HL-60 (cell line): ENCODE measurements around the gene ARHGEF17.
A peak's percentile ranks its signal among the peaks of the same experiment; 100 is the strongest.

Source experiments
- DNase-seq, 2 experiments: peaks; one replicate each; pipeline ENCODE4 v3.0.0-alpha.2; 2010 to 2020; ENCODE audit warnings: low read depth in 1 of 2, low spot score in 1 of 2
- H3K27ac ChIP-seq: fragments of 250-450 bp; sonication (Bioruptor Pico); replicated peaks from 2 replicates; pipeline ENCODE4 v1.5.1; 2020; ENCODE audit warnings: mild to moderate bottlenecking, moderate library complexity
- H3K27me3 ChIP-seq: fragments of 250-450 bp; sonication (Bioruptor Pico); 2 replicates; pipeline ENCODE4 v1.5.1; 2021; ENCODE audit warnings: mild to moderate bottlenecking, moderate library complexity; ENCODE audit not compliant: insufficient read depth, poor library complexity, severe bottlenecking
- H3K4me3 ChIP-seq: replicated peaks from 2 replicates; pipeline ENCODE4 v1.5.1; 2011; ENCODE audit warnings: mild to moderate bottlenecking, control low read depth, low read length; ENCODE audit not compliant: insufficient read depth
- GABPA ChIP-seq: IDR thresholded peaks from 2 replicates; pipeline ENCODE4 v1.6.1; 2012; ENCODE audit warnings: low read depth
- POLR2AphosphoS5 ChIP-seq: IDR thresholded peaks from 2 replicates; pipeline ENCODE4 v1.6.1; 2012; ENCODE audit warnings: low read depth
- REST ChIP-seq: IDR thresholded peaks from 2 replicates; pipeline ENCODE4 v1.6.1; 2012; ENCODE audit warnings: low read depth; ENCODE audit not compliant: insufficient replicate concordance
- SPI1 ChIP-seq: IDR thresholded peaks from 2 replicates; pipeline ENCODE4 v1.6.1; 2012; ENCODE audit warnings: low read depth, mild to moderate bottlenecking, borderline replicate concordance
- long read RNA-seq: library from polyadenylated mRNA; unstranded; transcript quantifications from one replicate; pipeline ENCODE4 v2.0.0, GENCODE V29; 2020
- TF ChIP-seq, protein P1 (sequence below): IDR thresholded peaks from one replicate; pipeline ENCODE4 v1.5.1; 2011; ENCODE audit warnings: low read length, control low read depth, inconsistent platforms; ENCODE audit not compliant: insufficient read depth

Gene ARHGEF17, protein sequence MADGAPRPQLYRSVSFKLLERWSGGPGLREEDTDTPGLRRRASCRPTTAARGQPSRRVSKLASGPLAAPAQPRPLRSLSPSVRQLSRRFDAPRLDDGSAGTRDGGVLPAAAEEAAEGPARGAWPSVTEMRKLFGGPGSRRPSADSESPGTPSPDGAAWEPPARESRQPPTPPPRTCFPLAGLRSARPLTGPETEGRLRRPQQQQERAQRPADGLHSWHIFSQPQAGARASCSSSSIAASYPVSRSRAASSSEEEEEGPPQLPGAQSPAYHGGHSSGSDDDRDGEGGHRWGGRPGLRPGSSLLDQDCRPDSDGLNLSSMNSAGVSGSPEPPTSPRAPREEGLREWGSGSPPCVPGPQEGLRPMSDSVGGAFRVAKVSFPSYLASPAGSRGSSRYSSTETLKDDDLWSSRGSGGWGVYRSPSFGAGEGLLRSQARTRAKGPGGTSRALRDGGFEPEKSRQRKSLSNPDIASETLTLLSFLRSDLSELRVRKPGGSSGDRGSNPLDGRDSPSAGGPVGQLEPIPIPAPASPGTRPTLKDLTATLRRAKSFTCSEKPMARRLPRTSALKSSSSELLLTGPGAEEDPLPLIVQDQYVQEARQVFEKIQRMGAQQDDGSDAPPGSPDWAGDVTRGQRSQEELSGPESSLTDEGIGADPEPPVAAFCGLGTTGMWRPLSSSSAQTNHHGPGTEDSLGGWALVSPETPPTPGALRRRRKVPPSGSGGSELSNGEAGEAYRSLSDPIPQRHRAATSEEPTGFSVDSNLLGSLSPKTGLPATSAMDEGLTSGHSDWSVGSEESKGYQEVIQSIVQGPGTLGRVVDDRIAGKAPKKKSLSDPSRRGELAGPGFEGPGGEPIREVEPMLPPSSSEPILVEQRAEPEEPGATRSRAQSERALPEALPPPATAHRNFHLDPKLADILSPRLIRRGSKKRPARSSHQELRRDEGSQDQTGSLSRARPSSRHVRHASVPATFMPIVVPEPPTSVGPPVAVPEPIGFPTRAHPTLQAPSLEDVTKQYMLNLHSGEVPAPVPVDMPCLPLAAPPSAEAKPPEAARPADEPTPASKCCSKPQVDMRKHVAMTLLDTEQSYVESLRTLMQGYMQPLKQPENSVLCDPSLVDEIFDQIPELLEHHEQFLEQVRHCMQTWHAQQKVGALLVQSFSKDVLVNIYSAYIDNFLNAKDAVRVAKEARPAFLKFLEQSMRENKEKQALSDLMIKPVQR (N-terminal part only)
- long read RNA-seq, partial matches to known transcripts = 3 of 4 reads
- long read RNA-seq, other reads (novel, unspliced or antisense) = 0 of 4 reads

DNA sequence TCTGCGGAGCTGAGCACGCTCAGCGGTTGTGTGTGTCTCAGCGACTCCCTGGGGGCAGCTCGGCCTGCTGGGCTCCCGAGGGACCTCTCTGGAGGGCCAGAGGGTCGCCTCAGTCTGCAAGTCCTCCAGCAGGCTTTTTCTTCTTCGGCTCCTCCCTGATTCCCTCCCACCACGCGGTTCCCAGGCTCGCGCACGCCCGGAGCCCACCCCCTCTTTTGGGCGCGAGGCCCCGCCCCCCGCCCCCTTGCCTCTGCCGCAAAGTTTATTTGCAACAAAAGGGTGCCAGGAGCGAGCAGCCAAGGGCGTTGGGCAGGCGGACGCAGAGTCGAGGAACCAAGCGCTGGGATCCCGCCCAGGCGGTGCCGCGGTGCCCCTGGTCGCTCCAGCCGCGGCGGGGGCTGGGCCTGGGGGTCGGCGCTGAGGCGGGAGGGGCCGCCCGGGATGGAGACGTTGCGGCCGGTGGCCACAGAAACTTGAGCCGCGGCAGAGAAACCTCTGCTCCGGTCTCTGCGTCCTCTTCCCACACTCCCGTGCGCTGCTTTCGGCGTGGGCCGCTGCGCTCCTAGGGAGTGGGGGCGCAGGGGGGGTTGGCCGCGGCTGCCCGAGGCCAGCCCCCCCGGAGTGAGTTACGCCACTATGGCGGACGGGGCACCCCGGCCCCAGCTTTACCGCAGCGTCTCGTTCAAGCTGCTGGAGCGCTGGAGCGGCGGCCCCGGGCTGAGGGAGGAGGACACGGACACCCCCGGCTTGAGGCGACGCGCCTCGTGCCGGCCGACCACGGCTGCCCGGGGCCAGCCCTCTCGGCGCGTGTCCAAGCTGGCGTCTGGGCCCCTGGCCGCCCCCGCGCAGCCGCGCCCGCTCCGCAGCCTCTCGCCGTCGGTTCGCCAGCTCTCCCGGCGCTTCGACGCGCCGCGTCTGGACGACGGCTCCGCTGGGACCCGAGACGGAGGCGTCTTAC is at the start of gene ARHGEF17:
TSS of gene ARHGEF17 (plus strand) at position 274 of the 958 bp plus-strand sequence. CDS start at position 637, 363 bp downstream.
- peak within 1 kb of the TSS; percentile 84 for H3K27ac ChIP-seq
- DNase-seq = peak in 1 of 2 experiments; percentile 68
- no peaks in the 10 kb centered on the region for H3K27me3 ChIP-seq
- TF ChIP-seq POLR2AphosphoS5 = peak; percentile 8; the same call in 1 of the 2 replicates
- TF ChIP-seq, protein P1, sequence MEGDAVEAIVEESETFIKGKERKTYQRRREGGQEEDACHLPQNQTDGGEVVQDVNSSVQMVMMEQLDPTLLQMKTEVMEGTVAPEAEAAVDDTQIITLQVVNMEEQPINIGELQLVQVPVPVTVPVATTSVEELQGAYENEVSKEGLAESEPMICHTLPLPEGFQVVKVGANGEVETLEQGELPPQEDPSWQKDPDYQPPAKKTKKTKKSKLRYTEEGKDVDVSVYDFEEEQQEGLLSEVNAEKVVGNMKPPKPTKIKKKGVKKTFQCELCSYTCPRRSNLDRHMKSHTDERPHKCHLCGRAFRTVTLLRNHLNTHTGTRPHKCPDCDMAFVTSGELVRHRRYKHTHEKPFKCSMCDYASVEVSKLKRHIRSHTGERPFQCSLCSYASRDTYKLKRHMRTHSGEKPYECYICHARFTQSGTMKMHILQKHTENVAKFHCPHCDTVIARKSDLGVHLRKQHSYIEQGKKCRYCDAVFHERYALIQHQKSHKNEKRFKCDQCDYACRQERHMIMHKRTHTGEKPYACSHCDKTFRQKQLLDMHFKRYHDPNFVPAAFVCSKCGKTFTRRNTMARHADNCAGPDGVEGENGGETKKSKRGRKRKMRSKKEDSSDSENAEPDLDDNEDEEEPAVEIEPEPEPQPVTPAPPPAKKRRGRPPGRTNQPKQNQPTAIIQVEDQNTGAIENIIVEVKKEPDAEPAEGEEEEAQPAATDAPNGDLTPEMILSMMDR = no peak
- peak; percentile 7 for TF ChIP-seq REST
- peak within 1 kb of the TSS; percentile 70 for H3K4me3 ChIP-seq

GRCh38 chr11:73259406-73260126 is 48.5 kb upstream of the ARHGEF17 start:
- no peaks in the 10 kb centered on the region for H3K27me3 ChIP-seq
- TF ChIP-seq, protein P1 = no peak
- no peak for TF ChIP-seq SPI1
- TF ChIP-seq REST = no peak
- no peak for TF ChIP-seq POLR2AphosphoS5
- no peak for TF ChIP-seq GABPA
- H3K27ac ChIP-seq = no peak overlapping the region
- no peak for DNase-seq
- no peak overlapping the region for H3K4me3 ChIP-seq
